ENCODE measurements around the gene NSUN4.
"Not testable (repeated sequence)": the region's sequence is repeated elsewhere in the genome, so short reads cannot be mapped to it uniquely, and the experiment has no call there.

- TF ChIP-seq EZH2 (IDR thresholded peaks at IDR 0.05; ENCODE audit: insufficient read depth, low read length); CTCF (IDR thresholded peaks at IDR 0.05; ENCODE audit: insufficient read depth, low read depth, low read length): not testable (repeated sequence)
These were observed 18.4 kb upstream of the NSUN4 start for GRCh38 chr1:46322191-46322590.
